ENCODE measurements around the gene SCGB1D1.

The SCGB1D1 gene

GRCh38 chr11:62223095-62223494 lies 33.1 kb downstream of the SCGB1D1 start:
- no peak for TF ChIP-seq CTCF (IDR thresholded peaks at IDR 0.05; ENCODE audit: control insufficient read depth, extremely low read depth, insufficient read depth)
- DNase-seq (ENCODE audit: low read depth), result no peak
- H3K4me3 ChIP-seq (ENCODE audit: low read depth, low read length), result no peak overlapping the region

DNA sequence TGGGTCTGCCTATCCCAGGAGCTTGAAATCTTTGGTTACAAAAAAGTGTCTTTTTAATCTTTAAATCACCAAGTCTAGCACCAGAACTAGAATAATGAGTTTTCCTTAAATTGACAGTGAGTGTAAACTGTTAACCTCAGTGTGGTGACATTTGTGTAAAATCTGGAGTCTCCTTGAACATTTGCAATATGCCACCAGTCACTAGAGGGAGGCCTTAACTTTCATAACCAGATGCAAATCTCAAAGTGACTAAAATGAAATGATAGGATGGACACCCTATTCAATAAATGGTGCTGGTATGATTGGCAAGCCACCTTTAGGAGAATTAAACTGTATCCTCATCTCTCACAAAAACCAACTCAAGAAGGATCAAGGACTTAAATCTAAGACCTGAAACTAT lies 43.7 kb downstream of the SCGB1D1 start:
- peak; percentile 53 for TF ChIP-seq CTCF (IDR thresholded peaks at IDR 0.05; ENCODE audit: control insufficient read depth, extremely low read depth, insufficient read depth)
- DNase-seq (ENCODE audit: low read depth), result no peak
- H3K4me3 ChIP-seq (ENCODE audit: low read depth, low read length), result no peak overlapping the region

DNA sequence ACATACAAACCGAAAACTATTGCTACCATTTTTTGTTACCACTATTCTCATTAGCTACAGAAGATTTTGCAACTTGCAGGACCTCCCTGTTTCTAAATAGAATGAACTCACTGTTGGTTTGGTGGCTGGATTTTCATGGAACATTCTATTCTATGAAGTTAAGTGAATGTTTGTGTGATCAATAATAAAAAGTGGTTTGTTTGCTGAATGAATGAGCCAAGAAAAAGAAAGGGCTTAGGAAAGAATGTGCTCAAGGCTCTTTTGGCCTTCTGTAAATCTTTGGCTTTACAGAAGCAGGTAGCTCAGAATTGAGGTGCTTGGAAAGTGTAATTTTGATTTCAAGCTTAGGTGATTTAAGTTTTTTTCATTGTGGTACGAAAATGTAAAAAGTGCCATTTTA lies 46.2 kb downstream of the SCGB1D1 start:
- H3K4me3 ChIP-seq (ENCODE audit: low read depth, low read length), result no peak overlapping the region
- peak; percentile 31 for DNase-seq (ENCODE audit: low read depth)
- TF ChIP-seq CTCF (IDR thresholded peaks at IDR 0.05; ENCODE audit: control insufficient read depth, extremely low read depth, insufficient read depth), result no peak

- no peak for TF ChIP-seq CTCF (IDR thresholded peaks at IDR 0.05; ENCODE audit: control insufficient read depth, extremely low read depth, insufficient read depth)
- H3K4me3 ChIP-seq (ENCODE audit: low read depth, low read length), result no peak overlapping the region
- no peak for DNase-seq (ENCODE audit: low read depth)
These were observed 47.5 kb downstream of the SCGB1D1 start for GRCh38 chr11:62237499-62237898.

- DNase-seq (ENCODE audit: low read depth), result peak; percentile 80
- no peak overlapping the region for H3K4me3 ChIP-seq (ENCODE audit: low read depth, low read length)
- TF ChIP-seq CTCF (IDR thresholded peaks at IDR 0.05; ENCODE audit: control insufficient read depth, extremely low read depth, insufficient read depth), result no peak
These were observed 48.1 kb downstream of the SCGB1D1 start for GRCh38 chr11:62238151-62238550.

- no peak for TF ChIP-seq CTCF (IDR thresholded peaks at IDR 0.05; ENCODE audit: control insufficient read depth, extremely low read depth, insufficient read depth)
- no peak for DNase-seq (ENCODE audit: low read depth)
- H3K4me3 ChIP-seq (ENCODE audit: low read depth, low read length), result no peak overlapping the region
These were observed 51.1 kb downstream of the SCGB1D1 start for GRCh38 chr11:62241095-62241494.

- DNase-seq (ENCODE audit: low read depth), result peak; percentile 98
- 0 out of 2 replicates have a peak, but pooled peaks have one; percentile 16 for TF ChIP-seq CTCF (IDR thresholded peaks at IDR 0.05; ENCODE audit: control insufficient read depth, extremely low read depth, insufficient read depth)
These were observed 52.0 kb downstream of the SCGB1D1 start, which contains the start of gene SCGB1D2 for GRCh38 chr11:62242021-62242420. Gene SCGB1D2, plus strand, starts transcription at chr11:62242239. Its CDS starts 69 bp downstream, at chr11:62242308.

More at GRCh38 chr11:62242021-62242420, 52.0 kb downstream of the SCGB1D1 start, which contains the start of gene SCGB1D2:
- H3K4me3 ChIP-seq (ENCODE audit: low read depth, low read length), result no peak within 1 kb of the TSS

Measured in LNCaP clone FGC (cell line).